CD4-positive, alpha-beta memory T cell (primary cell): ENCODE data around the gene UBE2H. TPM values are rescaled to one million over a fixed set of nuclear protein-coding genes. Genes with fewer than 3 reads are reported as not detected.
A peak's percentile ranks its signal among the peaks of the same experiment; 100 is the strongest.

Experiments
- CTCF ChIA-PET: fragments of 350-600 bp; sonication (Branson Sonifier 250); formaldehyde crosslinking; loops from one replicate; lab custom pipeline; 2021; ENCODE audit warnings: inconsistent platforms; ENCODE audit not compliant: partially characterized antibody; lab: Charles Lee
- POLR2A ChIA-PET: fragments of 350-600 bp; sonication (Branson Sonifier 250); formaldehyde crosslinking; loops from one replicate; lab custom pipeline; 2021; ENCODE audit not compliant: partially characterized antibody; lab: Charles Lee
- DNase-seq, 5 donors: peaks; one replicate each; pipeline versions ENCODE4 v3.0.0 to v3.0.0-alpha.2; 2020 to 2022; ENCODE audit warnings: mixed read lengths in 1 of 5
- H3K27ac ChIP-seq: one replicate; pipeline ENCODE4 v1.7.0; 2013; ENCODE audit warnings: low read depth, low read length
- H3K27me3 ChIP-seq: 2 replicates; pipeline ENCODE4 v1.7.0; 2013; ENCODE audit warnings: mild to moderate bottlenecking, low read length, moderate library complexity; ENCODE audit not compliant: insufficient read depth
- H3K36me3 ChIP-seq: 2 replicates; pipeline ENCODE4 v1.7.0; 2013; ENCODE audit warnings: mild to moderate bottlenecking, low read length, moderate library complexity; ENCODE audit not compliant: insufficient read depth
- H3K4me1 ChIP-seq: 2 replicates; pipeline ENCODE4 v1.7.0; 2013; ENCODE audit warnings: mild to moderate bottlenecking, low read length, moderate library complexity; ENCODE audit not compliant: insufficient read depth
- H3K4me3 ChIP-seq, 2 donors: one replicate each; pipeline ENCODE4 v1.7.0; 2013; ENCODE audit warnings: low read length in 2 of 2, mild to moderate bottlenecking in 1 of 2
- H3K9me3 ChIP-seq, 2 donors: one replicate each; pipeline ENCODE4 v1.7.0; 2013; ENCODE audit warnings: low read length in 2 of 2, control low read depth in 1 of 2; ENCODE audit not compliant: control insufficient read depth in 1 of 2
- H3K27ac Mint-ChIP-seq, 7 donors: one replicate each; pipeline ENCODE4 v1.8.0; 2020 to 2021; ENCODE audit warnings: mixed read lengths in 7 of 7, mild to moderate bottlenecking in 6 of 7, inconsistent platforms in 3 of 7, moderate library complexity in 3 of 7
- H3K27me3 Mint-ChIP-seq, 2 donors: one replicate each; pipeline ENCODE4 v1.8.0; 2020 to 2021; ENCODE audit warnings: mixed read lengths in 2 of 2
- H3K36me3 Mint-ChIP-seq, 2 donors: one replicate each; pipeline ENCODE4 v1.8.0; 2020 to 2021; ENCODE audit warnings: mixed read lengths in 2 of 2, inconsistent platforms in 1 of 2, mild to moderate bottlenecking in 1 of 2
- H3K4me1 Mint-ChIP-seq, 4 donors: one replicate each; pipeline ENCODE4 v1.8.0; 2020 to 2021; ENCODE audit warnings: mixed read lengths in 4 of 4, mild to moderate bottlenecking in 1 of 4
- H3K4me3 Mint-ChIP-seq, 8 donors: one replicate each; pipeline ENCODE4 v1.8.0; 2020 to 2021; ENCODE audit warnings: mixed read lengths in 8 of 8, mild to moderate bottlenecking in 7 of 8, moderate library complexity in 6 of 8, inconsistent platforms in 3 of 8
- H3K9me3 Mint-ChIP-seq, 8 donors: one replicate each; pipeline ENCODE4 v1.8.0; 2020 to 2021; ENCODE audit warnings: mixed read lengths in 8 of 8, mild to moderate bottlenecking in 5 of 8, inconsistent platforms in 3 of 8, moderate library complexity in 1 of 8
- intact Hi-C: fragments of 100-400 bp; cut with micrococcal nuclease; formaldehyde crosslinking; loops from one replicate; pipeline ENCODE4 v1.15.1; 2023
- polyA plus RNA-seq, 2 donors: library from polyadenylated mRNA; unstranded; fragments of 300-500 nt; fragmentation: Illumina TruSeq; gene quantifications; one replicate each; pipeline ENCODE4 v1.2.3, GENCODE V29; 2021
- total RNA-seq, 2 experiments: library from RNA; stranded (reverse); gene quantifications; one replicate each; pipeline ENCODE4 v1.2.3, GENCODE V29; 2021

The UBE2H gene
- total and polyA plus RNA-seq, 4 experiments from 2014 or later = 42.6 to 56.6 (median 44.8) TPM

- Histone ChIP-seq H3K36me3 (no peaks in the 10 kb centered on the region), H3K4me1 (peaks cover 50% of the 10 kb centered on the region), H3K4me3 (no peak overlapping the region), H3K27ac (no peak overlapping the region), H3K9me3 (no peaks in the 10 kb centered on the region), H3K27me3 (no peaks in the 10 kb centered on the region)
- Mint-ChIP-seq H3K27me3 (no peaks in the 10 kb centered on the region), H3K27ac (no peak overlapping the region), H3K9me3 (no peaks in the 10 kb centered on the region), H3K4me3 (no peak overlapping the region), H3K4me1 (peaks cover 14 to 27% (median 16%) of the 10 kb centered on the region in 4 donors), H3K36me3 (peaks cover 15 to 21% of the 10 kb centered on the region in 2 donors)
- DNase-seq = no peak
- intact Hi-C loops = no loop called here
- POLR2A ChIA-PET = no interaction called here
- CTCF ChIA-PET = no interaction called here
These were observed 6.5 kb downstream of the UBE2H start for GRCh38 chr7:129946282-129946681.

GRCh38 chr7:129943352-129943751, 9.4 kb downstream of the UBE2H start:
- Mint-ChIP-seq H3K4me1 (peaks cover 22 to 44% (median 25%) of the 10 kb centered on the region in 4 donors), H3K4me3 (no peak overlapping the region), H3K9me3 (no peaks in the 10 kb centered on the region), H3K27ac (no peak overlapping the region), H3K27me3 (no peaks in the 10 kb centered on the region), H3K36me3 (peaks cover 27 to 29% of the 10 kb centered on the region in 2 donors)
- Histone ChIP-seq H3K36me3 (no peaks in the 10 kb centered on the region), H3K9me3 (no peaks in the 10 kb centered on the region), H3K4me1 (peaks cover 21% of the 10 kb centered on the region), H3K4me3 (no peak overlapping the region), H3K27ac (no peak overlapping the region), H3K27me3 (no peaks in the 10 kb centered on the region)
- CTCF ChIA-PET = interaction anchor here (1.0 kb wide), 1 partner anchor 114 kb away, joined by 3 read pairs; no protein-coding TSS in a partner anchor
- intact Hi-C loops = no loop called here
- no peak for DNase-seq
- POLR2A ChIA-PET = interaction anchor here (1.5 to 2.2 kb wide), 2 partner anchors 8 to 38 kb away, joined by 4 to 9 read pairs; no protein-coding TSS in a partner anchor

- H3K4me1 Mint-ChIP-seq = peaks cover 22 to 38% (median 28%) of the 10 kb centered on the region in 4 donors
- H3K36me3 Mint-ChIP-seq = peaks cover 25 to 31% of the 10 kb centered on the region in 2 donors
- H3K9me3 ChIP-seq = no peaks in the 10 kb centered on the region
- intact Hi-C loops = no loop called here
- H3K27ac ChIP-seq = no peak overlapping the region
- H3K4me3 ChIP-seq = no peak overlapping the region
- H3K27me3 Mint-ChIP-seq = no peaks in the 10 kb centered on the region
- no peak for DNase-seq
- no peak overlapping the region for H3K4me3 Mint-ChIP-seq
- ChIA-PET CTCF (no interaction called here), POLR2A (no interaction called here)
- no peaks in the 10 kb centered on the region for H3K4me1 ChIP-seq
- no peaks in the 10 kb centered on the region for H3K27me3 ChIP-seq
- no peaks in the 10 kb centered on the region for H3K9me3 Mint-ChIP-seq
- peak overlapping the region in 1 of 7 donors; percentile 13 for H3K27ac Mint-ChIP-seq
- H3K36me3 ChIP-seq = no peaks in the 10 kb centered on the region
These were observed 12.4 kb downstream of the UBE2H start for GRCh38 chr7:129940329-129940728.

GRCh38 chr7:129939881-129940280, 12.9 kb downstream of the UBE2H start:
- H3K4me3 ChIP-seq = no peak overlapping the region
- no peak overlapping the region for H3K4me3 Mint-ChIP-seq
- no peak overlapping the region for H3K27ac ChIP-seq
- no peaks in the 10 kb centered on the region for H3K36me3 ChIP-seq
- no peaks in the 10 kb centered on the region for H3K9me3 Mint-ChIP-seq
- no peaks in the 10 kb centered on the region for H3K27me3 Mint-ChIP-seq
- peaks cover 17 to 34% (median 23%) of the 10 kb centered on the region in 4 donors for H3K4me1 Mint-ChIP-seq
- no peak for DNase-seq
- H3K9me3 ChIP-seq = no peaks in the 10 kb centered on the region
- peaks cover 20 to 27% of the 10 kb centered on the region in 2 donors for H3K36me3 Mint-ChIP-seq
- intact Hi-C loops = no loop called here
- H3K27me3 ChIP-seq = no peaks in the 10 kb centered on the region
- H3K4me1 ChIP-seq = no peaks in the 10 kb centered on the region
- H3K27ac Mint-ChIP-seq = no peak overlapping the region
- ChIA-PET POLR2A (no interaction called here), CTCF (no interaction called here)

- peaks cover 11 to 16% (median 13%) of the 10 kb centered on the region in 4 donors for H3K4me1 Mint-ChIP-seq
- no peak overlapping the region for H3K4me3 Mint-ChIP-seq
- H3K27ac Mint-ChIP-seq = no peak overlapping the region
- no peaks in the 10 kb centered on the region for H3K9me3 Mint-ChIP-seq
- no peak overlapping the region for H3K27ac ChIP-seq
- CTCF ChIA-PET = interaction anchor here (1.0 to 1.8 kb wide), 2 partner anchors 15 to 151 kb away, joined by 3 to 5 read pairs; no protein-coding TSS in a partner anchor
- no peaks in the 10 kb centered on the region for H3K27me3 ChIP-seq
- no peaks in the 10 kb centered on the region for H3K4me1 ChIP-seq
- POLR2A ChIA-PET = interaction anchor here (1.0 kb wide), 1 partner anchor 15 kb away, joined by 4 read pairs; no protein-coding TSS in a partner anchor
- no peaks in the 10 kb centered on the region for H3K27me3 Mint-ChIP-seq
- H3K4me3 ChIP-seq = no peak overlapping the region
- no peaks in the 10 kb centered on the region for H3K36me3 ChIP-seq
- peaks cover 10 to 20% of the 10 kb centered on the region in 2 donors for H3K36me3 Mint-ChIP-seq
- intact Hi-C loops = no loop called here
- DNase-seq = no peak
- no peaks in the 10 kb centered on the region for H3K9me3 ChIP-seq
These were observed 19.1 kb downstream of the UBE2H start for GRCh38 chr7:129933627-129934026.

- Histone ChIP-seq H3K27ac (no peak overlapping the region), H3K4me3 (no peak overlapping the region), H3K9me3 (no peaks in the 10 kb centered on the region), H3K36me3 (no peaks in the 10 kb centered on the region), H3K27me3 (no peaks in the 10 kb centered on the region), H3K4me1 (peaks cover 16% of the 10 kb centered on the region)
- H3K4me3 Mint-ChIP-seq = no peak overlapping the region
- H3K27me3 Mint-ChIP-seq = no peaks in the 10 kb centered on the region
- H3K27ac Mint-ChIP-seq = peak overlapping the region in 6 of 7 donors; percentile 26 to 83 (median 55)
- CTCF ChIA-PET = no interaction called here
- DNase-seq = no peak
- H3K4me1 Mint-ChIP-seq = peaks cover 24 to 42% (median 31%) of the 10 kb centered on the region in 4 donors
- peaks cover 9 to 36% of the 10 kb centered on the region in 2 donors for H3K36me3 Mint-ChIP-seq
- POLR2A ChIA-PET = interaction anchor here (1.3 kb wide), 1 partner anchor 25 kb away, joined by 3 read pairs; no protein-coding TSS in a partner anchor
- intact Hi-C loops = no loop called here
- no peaks in the 10 kb centered on the region for H3K9me3 Mint-ChIP-seq
These were observed 26.1 kb downstream of the UBE2H start for GRCh38 chr7:129926618-129927017.

- no peak overlapping the region for H3K27ac ChIP-seq
- no peak for DNase-seq
- peaks cover 25 to 49% (median 35%) of the 10 kb centered on the region in 4 donors for H3K4me1 Mint-ChIP-seq
- H3K4me3 ChIP-seq = no peak overlapping the region
- H3K4me1 ChIP-seq = peaks cover 16% of the 10 kb centered on the region
- H3K27ac Mint-ChIP-seq = peak overlapping the region in 4 of 7 donors; percentile 1 to 57 (median 22)
- ChIA-PET CTCF (no interaction called here), POLR2A (no interaction called here)
- H3K36me3 ChIP-seq = no peaks in the 10 kb centered on the region
- peak overlapping the region in 2 of 8 donors; percentile 13 to 33 for H3K4me3 Mint-ChIP-seq
- no peaks in the 10 kb centered on the region for H3K27me3 ChIP-seq
- H3K9me3 ChIP-seq = no peaks in the 10 kb centered on the region
- no peaks in the 10 kb centered on the region for H3K27me3 Mint-ChIP-seq
- no peaks in the 10 kb centered on the region for H3K9me3 Mint-ChIP-seq
- H3K36me3 Mint-ChIP-seq = peaks cover 12 to 40% of the 10 kb centered on the region in 2 donors
- intact Hi-C loops = no loop called here
These were observed 27.3 kb downstream of the UBE2H start for GRCh38 chr7:129925416-129926002.
